ENCODE measurements around the gene FAM185A.

FAM185A gene

DNA sequence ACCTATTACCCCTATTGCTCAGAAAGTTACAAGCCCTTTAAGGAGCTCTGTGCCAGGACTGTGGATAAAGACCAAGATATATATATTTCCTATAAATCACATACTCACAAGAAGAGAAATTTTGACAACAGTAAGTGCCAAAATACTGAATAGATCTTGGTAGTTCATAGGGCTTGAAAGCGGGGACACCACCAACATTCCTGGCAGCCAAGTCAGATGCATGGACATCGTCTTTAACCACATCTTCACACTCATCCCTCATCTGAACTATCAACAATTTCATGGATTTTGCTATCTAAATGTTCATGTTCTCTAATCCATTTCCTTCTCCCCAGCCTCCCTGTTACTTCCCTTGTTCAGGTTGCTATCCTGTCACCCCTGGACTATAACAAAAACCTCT is 96.5 kb downstream of the FAM185A start:
- no peak overlapping the region for H3K4me3 ChIP-seq (ENCODE audit: insufficient read depth in 1 of 2, low read depth in 1 of 2, low read length in 2 of 2)
- no peak overlapping the region for H3K27ac ChIP-seq (ENCODE audit: low read length, poor library complexity, severe bottlenecking)
- no peak overlapping the region for H3K18ac ChIP-seq (ENCODE audit: low read depth in 1 of 2, low read length in 2 of 2)
- no peak overlapping the region for H2AFZ ChIP-seq (ENCODE audit: low read depth, low read length)
- no peaks in the 10 kb centered on the region for H3K36me3 ChIP-seq (ENCODE audit: control insufficient read depth in 1 of 2, insufficient read depth in 2 of 2, low read depth in 1 of 2, low read length in 2 of 2)
- H3K9ac ChIP-seq (ENCODE audit: low read length) = no peak overlapping the region
- no peak overlapping the region for H3K4me2 ChIP-seq (ENCODE audit: low read length, poor library complexity, severe bottlenecking)
- H3K4ac ChIP-seq (ENCODE audit: low read depth in 1 of 2, low read length in 2 of 2) = no peak overlapping the region
- WGBS = 38% methylated on average over 2 of the region's 2 CpGs
- H2BK5ac ChIP-seq (ENCODE audit: low read depth, low read length, poor library complexity, severe bottlenecking) = no peak overlapping the region
- H2BK12ac ChIP-seq (ENCODE audit: low read length in 2 of 2) = no peak overlapping the region
- peak; percentile 47 for DNase-seq
- H2BK120ac ChIP-seq (ENCODE audit: low read depth, low read length) = no peak overlapping the region
- H3K9me3 ChIP-seq (ENCODE audit: control insufficient read depth, low read length) = no peaks in the 10 kb centered on the region
- H2BK15ac ChIP-seq (ENCODE audit: low read depth, poor library complexity, severe bottlenecking) = no peak overlapping the region
- no peaks in the 10 kb centered on the region for H3K27me3 ChIP-seq (ENCODE audit: control insufficient read depth in 1 of 2, insufficient read depth in 1 of 2, low read length in 2 of 2)
- H4K91ac ChIP-seq (ENCODE audit: low read length) = no peak overlapping the region
- H3K23ac ChIP-seq (ENCODE audit: low read length in 2 of 2) = no peak overlapping the region
- no peak overlapping the region for H4K8ac ChIP-seq (ENCODE audit: low read length)
- no peak overlapping the region for H3K14ac ChIP-seq (ENCODE audit: low read length in 2 of 2)
- no peaks in the 10 kb centered on the region for H3K79me1 ChIP-seq (replicated peaks; ENCODE audit: low read length, poor library complexity, severe bottlenecking)
- H3K4me1 ChIP-seq (ENCODE audit: control insufficient read depth, insufficient read depth, low read depth, low read length) = no peaks in the 10 kb centered on the region
- H2AK5ac ChIP-seq (ENCODE audit: low read length, severe bottlenecking) = no peak overlapping the region

DNA sequence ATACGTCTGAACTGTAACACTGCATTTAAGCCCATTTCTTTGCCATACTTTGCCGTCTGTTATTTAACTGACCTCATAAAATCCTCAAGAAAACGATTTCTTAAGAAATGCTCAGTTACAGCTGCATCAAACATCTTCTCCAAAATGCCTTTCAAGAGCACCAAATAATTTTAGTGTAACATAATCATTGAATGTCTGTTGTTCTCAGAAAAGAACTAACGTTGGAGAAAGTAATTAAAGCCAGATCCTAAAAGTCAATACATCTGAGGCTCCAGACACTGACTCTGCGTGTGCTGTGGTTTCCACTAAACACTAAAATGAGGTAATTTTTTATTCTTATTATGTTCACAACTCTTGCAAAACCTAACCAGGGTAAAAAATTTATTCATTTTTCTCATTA is 100.3 kb downstream of the FAM185A start:
- Histone ChIP-seq H2BK5ac (ENCODE audit: low read depth, low read length, poor library complexity, severe bottlenecking) (no peak overlapping the region), H2AFZ (ENCODE audit: low read depth, low read length) (no peak overlapping the region), H2AK5ac (ENCODE audit: low read length, severe bottlenecking) (no peak overlapping the region), H2BK120ac (ENCODE audit: low read depth, low read length) (no peak overlapping the region), H4K8ac (ENCODE audit: low read length) (no peak overlapping the region), H3K9ac (ENCODE audit: low read length) (peak overlapping the region; percentile 60), H3K23ac (ENCODE audit: low read length in 2 of 2) (no peak overlapping the region), H3K27me3 (ENCODE audit: control insufficient read depth in 1 of 2, insufficient read depth in 1 of 2, low read length in 2 of 2) (no peaks in the 10 kb centered on the region), H3K36me3 (ENCODE audit: control insufficient read depth in 1 of 2, insufficient read depth in 2 of 2, low read depth in 1 of 2, low read length in 2 of 2) (no peaks in the 10 kb centered on the region), H3K9me3 (ENCODE audit: control insufficient read depth, low read length) (no peaks in the 10 kb centered on the region), H3K14ac (ENCODE audit: low read length in 2 of 2) (no peak overlapping the region), H2BK12ac (ENCODE audit: low read length in 2 of 2) (no peak overlapping the region), H3K79me1 (replicated peaks; ENCODE audit: low read length, poor library complexity, severe bottlenecking) (no peaks in the 10 kb centered on the region), H4K91ac (ENCODE audit: low read length) (no peak overlapping the region), H3K4ac (ENCODE audit: low read depth in 1 of 2, low read length in 2 of 2) (no peak overlapping the region), H3K4me3 (ENCODE audit: insufficient read depth in 1 of 2, low read depth in 1 of 2, low read length in 2 of 2) (no peak overlapping the region), H3K18ac (ENCODE audit: low read depth in 1 of 2, low read length in 2 of 2) (no peak overlapping the region), H3K27ac (ENCODE audit: low read length, poor library complexity, severe bottlenecking) (no peak overlapping the region), H2BK15ac (ENCODE audit: low read depth, poor library complexity, severe bottlenecking) (no peak overlapping the region), H3K4me1 (ENCODE audit: control insufficient read depth, insufficient read depth, low read depth, low read length) (no peaks in the 10 kb centered on the region), H3K4me2 (ENCODE audit: low read length, poor library complexity, severe bottlenecking) (no peak overlapping the region)
- WGBS = 99% methylated on average over 2 of the region's 5 CpGs
- DNase-seq = no peak

DNA sequence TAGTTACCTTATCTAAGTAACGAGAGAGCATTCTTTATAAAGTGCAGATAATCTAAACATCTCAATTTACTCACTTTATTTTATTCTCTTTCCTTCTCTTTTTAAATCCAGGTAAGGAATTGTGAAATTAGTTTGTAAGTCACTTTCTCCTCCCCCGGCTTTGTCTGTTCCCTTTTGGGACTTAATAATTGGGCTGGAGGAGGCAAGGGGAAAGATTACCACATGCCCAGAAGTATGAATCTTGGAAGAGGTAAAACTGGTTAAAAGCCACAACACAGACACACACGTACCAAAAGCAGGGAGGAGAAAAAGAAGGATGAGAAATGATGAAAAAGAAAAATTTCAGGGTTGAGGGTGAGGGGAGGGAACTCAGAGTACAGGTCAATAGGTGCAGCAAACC is 100.7 kb downstream of the FAM185A start:
- Histone ChIP-seq H3K4me3 (ENCODE audit: insufficient read depth in 1 of 2, low read depth in 1 of 2, low read length in 2 of 2) (no peak overlapping the region), H3K79me1 (replicated peaks; ENCODE audit: low read length, poor library complexity, severe bottlenecking) (no peaks in the 10 kb centered on the region), H2AK5ac (ENCODE audit: low read length, severe bottlenecking) (no peak overlapping the region), H3K27ac (ENCODE audit: low read length, poor library complexity, severe bottlenecking) (no peak overlapping the region), H3K36me3 (ENCODE audit: control insufficient read depth in 1 of 2, insufficient read depth in 2 of 2, low read depth in 1 of 2, low read length in 2 of 2) (no peaks in the 10 kb centered on the region), H2BK15ac (ENCODE audit: low read depth, poor library complexity, severe bottlenecking) (no peak overlapping the region), H4K8ac (ENCODE audit: low read length) (no peak overlapping the region), H3K4me2 (ENCODE audit: low read length, poor library complexity, severe bottlenecking) (no peak overlapping the region), H2AFZ (ENCODE audit: low read depth, low read length) (no peak overlapping the region), H4K91ac (ENCODE audit: low read length) (no peak overlapping the region), H2BK5ac (ENCODE audit: low read depth, low read length, poor library complexity, severe bottlenecking) (no peak overlapping the region), H3K4me1 (ENCODE audit: control insufficient read depth, insufficient read depth, low read depth, low read length) (no peaks in the 10 kb centered on the region), H2BK120ac (ENCODE audit: low read depth, low read length) (no peak overlapping the region), H3K9me3 (ENCODE audit: control insufficient read depth, low read length) (no peaks in the 10 kb centered on the region), H3K14ac (ENCODE audit: low read length in 2 of 2) (no peak overlapping the region), H3K27me3 (ENCODE audit: control insufficient read depth in 1 of 2, insufficient read depth in 1 of 2, low read length in 2 of 2) (no peaks in the 10 kb centered on the region), H3K9ac (ENCODE audit: low read length) (peak overlapping the region; percentile 60), H3K18ac (ENCODE audit: low read depth in 1 of 2, low read length in 2 of 2) (no peak overlapping the region), H3K23ac (ENCODE audit: low read length in 2 of 2) (no peak overlapping the region), H3K4ac (ENCODE audit: low read depth in 1 of 2, low read length in 2 of 2) (no peak overlapping the region), H2BK12ac (ENCODE audit: low read length in 2 of 2) (no peak overlapping the region)
- no peak for DNase-seq
- 92% methylated on average over 2 of the region's 3 CpGs for WGBS

DNA sequence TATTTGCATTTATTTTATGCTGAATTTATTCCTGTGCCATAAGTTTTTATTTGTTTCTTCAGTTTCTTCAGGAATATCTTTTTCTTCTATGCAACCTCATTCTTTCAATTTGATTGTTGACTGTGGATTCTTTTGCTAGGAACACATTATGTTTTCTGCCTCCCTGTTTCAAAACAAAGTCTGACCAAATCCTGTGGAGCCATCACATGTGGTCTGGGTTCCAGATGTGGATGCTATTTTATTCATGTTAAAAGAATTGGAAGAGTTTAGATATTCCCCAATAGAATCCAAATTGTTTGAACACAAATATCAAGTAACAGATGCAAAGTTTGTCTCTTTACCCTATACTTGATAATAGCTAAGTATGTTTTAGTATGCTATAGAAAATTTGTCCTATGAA is 107.2 kb downstream of the FAM185A start:
- no peaks in the 10 kb centered on the region for H3K27me3 ChIP-seq (ENCODE audit: control insufficient read depth in 1 of 2, insufficient read depth in 1 of 2, low read length in 2 of 2)
- no peak overlapping the region for H2AFZ ChIP-seq (ENCODE audit: low read depth, low read length)
- DNase-seq = no peak
- H3K27ac ChIP-seq (ENCODE audit: low read length, poor library complexity, severe bottlenecking) = no peak overlapping the region
- H3K36me3 ChIP-seq (ENCODE audit: control insufficient read depth in 1 of 2, insufficient read depth in 2 of 2, low read depth in 1 of 2, low read length in 2 of 2) = no peaks in the 10 kb centered on the region
- no peaks in the 10 kb centered on the region for H3K9me3 ChIP-seq (ENCODE audit: control insufficient read depth, low read length)
- no peak overlapping the region for H3K4me2 ChIP-seq (ENCODE audit: low read length, poor library complexity, severe bottlenecking)
- H3K79me1 ChIP-seq (replicated peaks; ENCODE audit: low read length, poor library complexity, severe bottlenecking) = no peaks in the 10 kb centered on the region
- no peak overlapping the region for H3K14ac ChIP-seq (ENCODE audit: low read length in 2 of 2)
- H2BK15ac ChIP-seq (ENCODE audit: low read depth, poor library complexity, severe bottlenecking) = no peak overlapping the region
- H3K18ac ChIP-seq (ENCODE audit: low read depth in 1 of 2, low read length in 2 of 2) = no peak overlapping the region
- H3K4me1 ChIP-seq (ENCODE audit: control insufficient read depth, insufficient read depth, low read depth, low read length) = peaks cover 5% of the 10 kb centered on the region
- H4K8ac ChIP-seq (ENCODE audit: low read length) = no peak overlapping the region
- no peak overlapping the region for H3K4ac ChIP-seq (ENCODE audit: low read depth in 1 of 2, low read length in 2 of 2)
- no peak overlapping the region for H3K9ac ChIP-seq (ENCODE audit: low read length)
- H2BK5ac ChIP-seq (ENCODE audit: low read depth, low read length, poor library complexity, severe bottlenecking) = no peak overlapping the region
- no peak overlapping the region for H2BK120ac ChIP-seq (ENCODE audit: low read depth, low read length)
- no peak overlapping the region for H2BK12ac ChIP-seq (ENCODE audit: low read length in 2 of 2)
- H4K91ac ChIP-seq (ENCODE audit: low read length) = no peak overlapping the region
- H3K4me3 ChIP-seq (ENCODE audit: insufficient read depth in 1 of 2, low read depth in 1 of 2, low read length in 2 of 2) = no peak overlapping the region
- no peak overlapping the region for H2AK5ac ChIP-seq (ENCODE audit: low read length, severe bottlenecking)
- no peak overlapping the region for H3K23ac ChIP-seq (ENCODE audit: low read length in 2 of 2)

Data from mesenchymal stem cell (in vitro differentiated cells and primary cell).